ENCODE measurements around the gene IRF4. TPM values are rescaled to one million over a fixed set of nuclear protein-coding genes. Genes with fewer than 3 reads are reported as not detected.
A peak's percentile ranks its signal among the peaks of the same experiment; 100 is the strongest.

Gene IRF4
- polyA plus RNA-seq (2013, experiment 1 of 2; ENCODE audit: insufficient read length), result not detected
- polyA plus RNA-seq (2013, experiment 2 of 2; ENCODE audit: insufficient read length), result not detected

GRCh38 chr6:391559-392440, at the start of gene IRF4:
Gene IRF4, plus strand, starts transcription at chr6:391752. Its CDS starts 1,401 bp downstream, at chr6:393153.
- no peak for DNase-seq

- no peak for DNase-seq
Measured at GRCh38 chr6:341914-342831, 49.4 kb upstream of the IRF4 start.

- no peak for DNase-seq
Measured at GRCh38 chr6:342832-343179, 48.7 kb upstream of the IRF4 start.

- DNase-seq, result no peak
Measured at GRCh38 chr6:343226-343935, 48.2 kb upstream of the IRF4 start.

- peak; percentile 61 for DNase-seq
Measured at GRCh38 chr6:343960-344815, 47.4 kb upstream of the IRF4 start.

- DNase-seq, result peak; percentile 79
Measured at GRCh38 chr6:344816-345340, 46.7 kb upstream of the IRF4 start.

GRCh38 chr6:345747-346385, 45.7 kb upstream of the IRF4 start:
- DNase-seq, result no peak

GRCh38 chr6:346386-347030, 45.0 kb upstream of the IRF4 start:
- DNase-seq, result peak; percentile 73

GRCh38 chr6:347232-347631, 44.3 kb upstream of the IRF4 start:
- no peak for DNase-seq

- DNase-seq, result no peak
Measured at GRCh38 chr6:347951-348859, 43.3 kb upstream of the IRF4 start.

GRCh38 chr6:348860-349396, 42.6 kb upstream of the IRF4 start:
- DNase-seq, result no peak

- DNase-seq, result no peak
Measured at GRCh38 chr6:349491-349921, 42.0 kb upstream of the IRF4 start.

GRCh38 chr6:350371-350770, 41.2 kb upstream of the IRF4 start:
- no peak for DNase-seq

- DNase-seq, result no peak
Measured at GRCh38 chr6:351011-351866, 40.3 kb upstream of the IRF4 start.

GRCh38 chr6:351867-352289, 39.7 kb upstream of the IRF4 start:
- no peak for DNase-seq

GRCh38 chr6:352474-352873, 39.1 kb upstream of the IRF4 start:
- DNase-seq, result no peak

GRCh38 chr6:352896-353470, 38.6 kb upstream of the IRF4 start:
- peak; percentile 9 for DNase-seq

Data from fibroblast of skin of scalp (primary cell).